GM21381 (cell line): ENCODE results near the gene STX16.
"Not testable (repeated sequence)": the region's sequence is repeated elsewhere in the genome, so short reads cannot be mapped to it uniquely, and the experiment has no call there.

ENCODE experiments used
- ATAC-seq: cut with Tn5 transposase; IDR thresholded peaks from one replicate; pipeline ENCODE4 v1.9.1; 2021; ENCODE audit warnings: mild to moderate bottlenecking, moderate library complexity; ENCODE audit not compliant: unreplicated experiment

STX16 gene

GRCh38 chr20:58720890-58721289 is 69.8 kb downstream of the STX16 start:
- ATAC-seq: no peak

GRCh38 chr20:58721951-58722778 is 71.1 kb downstream of the STX16 start:
- ATAC-seq: no peak

- no peak for ATAC-seq
These were observed 72.0 kb downstream of the STX16 start for GRCh38 chr20:58722877-58723627.

- no peak for ATAC-seq
These were observed 72.5 kb downstream of the STX16 start for GRCh38 chr20:58723628-58723984.

GRCh38 chr20:58726156-58726555 is 75.1 kb downstream of the STX16 start:
- not testable (repeated sequence) for ATAC-seq
